Measurements from ENCODE around the gene GC. TPM values are rescaled to one million over a fixed set of nuclear protein-coding genes. Genes with fewer than 3 reads are reported as not detected.

Gene GC
- total RNA-seq, 1 donor from 2014 or later: 3,366 TPM

Other genes with a start within 250 kb of the GC start
- gene NPFFR2, start 247.9 kb upstream of the GC start, total RNA-seq: not detected

Data from left lobe of liver (tissue), 1 donor.